HG03521 (cell line): ENCODE measurements around the gene NCR3LG1.
A peak's percentile ranks its signal among the peaks of the same experiment; 100 is the strongest.

Source experiments
- ATAC-seq: cut with Tn5 transposase; IDR thresholded peaks from one replicate; pipeline ENCODE4 v1.9.1; 2021; ENCODE audit warnings: mild to moderate bottlenecking, moderate library complexity; ENCODE audit not compliant: unreplicated experiment

Gene NCR3LG1

DNA sequence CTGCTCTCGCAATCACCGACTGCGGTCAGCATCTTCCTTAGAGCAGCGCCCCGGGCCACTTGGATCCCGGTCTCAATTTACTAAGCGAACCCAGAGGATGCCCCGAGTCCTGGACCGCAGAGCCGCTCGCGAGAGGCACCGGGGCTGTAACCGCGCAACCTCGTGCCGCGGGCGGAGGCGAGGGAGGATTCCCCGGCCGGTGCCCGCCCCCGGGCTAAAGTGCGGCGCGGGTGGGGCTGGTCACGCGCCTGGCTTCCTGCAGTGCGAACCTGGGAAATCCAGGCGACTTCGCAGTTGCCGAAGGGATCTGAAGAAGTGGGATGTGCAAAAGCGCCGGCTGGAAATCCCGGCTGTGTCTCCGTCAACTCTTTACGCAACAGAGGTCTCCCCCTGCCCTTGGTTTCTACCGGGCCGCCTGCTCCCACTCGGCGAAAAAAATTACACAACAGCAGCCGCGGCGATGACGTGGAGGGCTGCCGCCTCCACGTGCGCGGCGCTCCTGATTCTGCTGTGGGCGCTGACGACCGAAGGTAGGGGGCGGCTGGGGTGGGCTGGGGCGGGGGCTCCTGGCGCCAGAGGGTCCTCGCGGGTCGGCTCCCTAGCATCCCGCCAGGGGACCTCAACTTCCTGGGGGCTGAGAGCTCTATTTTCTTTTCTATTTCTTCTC is at the start of gene NCR3LG1:
Gene NCR3LG1, plus strand, starts transcription at position 291 of the 667 bp plus-strand sequence. Its CDS starts 170 bp downstream, at position 461.
- ATAC-seq, result no peak

- no peak for ATAC-seq
Measured at GRCh38 chr11:17313349-17314231, 38.0 kb upstream of the NCR3LG1 start.

DNA sequence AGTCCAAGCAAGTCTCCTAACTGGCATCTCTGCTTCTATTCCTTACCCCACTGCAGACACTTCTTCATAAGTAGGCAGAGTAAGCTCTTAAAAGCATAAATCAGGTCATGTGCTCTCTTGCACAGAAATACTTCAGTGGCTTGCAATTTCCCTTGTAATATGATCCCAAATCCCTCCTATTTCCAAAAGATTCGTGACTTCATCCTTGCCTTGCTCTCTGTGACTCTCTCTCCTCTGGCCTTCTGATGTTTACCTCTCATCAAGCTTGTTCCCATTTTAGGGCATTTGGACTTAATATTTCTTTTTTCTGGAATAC is 37.4 kb upstream of the NCR3LG1 start:
- no peak for ATAC-seq

DNA sequence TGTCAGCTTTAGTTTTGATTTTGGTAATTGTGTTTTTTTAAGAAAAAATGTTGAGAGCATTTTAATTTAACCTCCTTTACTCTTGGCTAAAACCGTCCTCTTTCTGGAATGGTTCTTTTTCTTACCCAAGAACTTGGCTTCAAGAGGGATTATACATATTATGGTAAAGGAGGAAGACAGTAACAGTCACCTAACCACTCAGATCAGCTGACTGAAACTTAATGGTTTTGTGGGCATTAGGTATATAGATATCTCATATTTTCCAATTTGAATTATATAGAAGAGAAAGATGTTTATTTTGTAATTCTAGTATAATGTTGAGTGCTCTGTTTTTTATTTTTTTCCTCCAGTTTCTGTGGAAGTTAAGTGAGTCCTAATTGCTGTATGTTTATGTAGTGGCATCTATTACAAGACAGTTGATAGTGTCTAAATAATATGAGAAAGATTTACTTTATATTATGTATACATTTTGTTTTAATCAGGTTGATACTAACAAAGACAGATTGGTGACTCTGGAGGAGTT is 36.6 kb upstream of the NCR3LG1 start:
- no peak for ATAC-seq

DNA sequence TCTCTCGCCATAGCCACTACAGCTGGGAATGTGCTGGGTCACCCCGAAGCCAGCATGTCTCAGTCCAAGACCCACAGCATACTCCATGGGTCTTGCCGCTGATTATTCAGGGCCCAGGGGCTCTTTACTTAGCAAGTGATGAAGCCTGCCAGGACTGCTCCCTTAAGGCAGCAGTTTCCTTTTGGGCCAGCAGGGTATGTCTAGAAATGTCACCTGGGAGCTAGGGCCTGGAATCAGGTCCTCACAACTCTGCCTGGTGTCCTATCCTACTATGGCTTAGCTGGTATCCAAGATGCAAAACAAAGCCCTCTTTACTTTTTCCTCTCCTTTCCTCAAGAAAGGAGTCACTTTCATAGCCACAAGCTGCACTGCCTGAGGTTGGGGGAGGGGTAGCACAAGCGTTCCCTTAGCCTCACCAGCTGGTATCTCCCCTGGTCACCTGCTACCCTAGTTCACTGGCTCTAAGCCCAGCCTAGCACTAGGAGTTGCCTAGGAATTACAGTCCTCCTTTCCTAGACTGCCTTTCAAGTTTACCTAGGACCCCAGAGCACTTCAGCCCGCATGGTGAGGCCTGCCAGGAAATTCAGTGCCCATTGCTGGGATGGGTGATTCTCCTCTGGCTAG is 22.6 kb upstream of the NCR3LG1 start:
- no peak for ATAC-seq

- no peak for ATAC-seq
Measured at GRCh38 chr11:17331669-17332068, 19.9 kb upstream of the NCR3LG1 start.

- no peak for ATAC-seq
Measured at GRCh38 chr11:17333799-17334586, 17.6 kb upstream of the NCR3LG1 start.

- no peak for ATAC-seq
Measured at GRCh38 chr11:17343257-17343656, 8.3 kb upstream of the NCR3LG1 start.

GRCh38 chr11:17343907-17344306 is 7.7 kb upstream of the NCR3LG1 start:
- ATAC-seq, result no peak

DNA sequence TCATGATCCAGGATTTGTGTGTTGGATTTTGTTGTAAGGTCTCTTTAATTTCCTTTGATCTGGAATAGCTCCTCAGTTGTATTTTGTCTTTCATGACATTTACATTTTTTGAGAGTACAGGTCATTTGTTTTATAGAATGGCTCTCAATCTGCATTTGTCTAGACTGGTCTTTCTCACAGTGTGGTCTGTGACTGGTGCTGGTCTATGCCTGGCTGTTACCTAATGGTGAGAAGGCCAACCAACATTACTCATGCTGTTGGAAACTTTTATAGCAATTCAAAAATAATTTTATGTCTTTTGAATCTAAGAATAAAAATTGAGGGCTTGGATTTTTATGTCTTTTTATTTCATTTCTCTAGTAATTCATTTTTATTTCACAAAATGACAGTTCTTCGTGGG is 3.9 kb upstream of the NCR3LG1 start:
- ATAC-seq, result no peak

DNA sequence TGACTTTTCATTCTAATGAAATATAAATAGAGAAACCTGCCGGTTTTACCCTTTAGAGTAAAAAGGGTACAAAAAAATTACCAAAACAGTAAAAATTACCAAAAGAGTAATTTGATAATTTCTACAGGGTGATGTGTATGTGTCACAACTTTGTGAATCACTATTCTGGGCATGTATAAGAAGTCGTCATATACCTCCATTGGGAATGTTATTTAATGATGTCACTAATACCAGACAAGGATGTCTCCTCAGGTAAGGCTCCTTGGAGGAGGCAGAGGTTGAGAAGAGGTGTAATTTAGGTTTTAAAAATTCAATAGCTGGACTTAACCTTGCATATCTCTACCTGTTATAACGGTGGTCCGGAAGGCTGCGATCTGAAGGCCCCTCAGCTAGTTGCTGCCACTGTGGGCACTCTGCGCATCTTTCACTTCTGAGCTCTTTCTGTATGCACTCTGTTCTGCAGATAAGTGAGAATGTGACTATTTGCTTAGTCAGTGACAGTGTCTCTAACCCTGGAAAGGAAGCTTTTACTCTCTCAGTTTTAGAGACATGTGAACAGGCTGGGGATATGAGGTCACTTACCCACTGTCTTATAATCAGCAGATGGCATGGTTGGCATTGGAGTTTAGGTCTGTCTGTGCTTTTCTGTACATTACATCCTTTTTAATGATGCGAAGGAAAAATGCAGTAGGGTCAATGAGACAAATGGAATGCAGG is 987 bp upstream of the NCR3LG1 start:
- ATAC-seq, result no peak

- ATAC-seq, result no peak
Measured at GRCh38 chr11:17351172-17351509, 459 bp upstream of the NCR3LG1 start.

GRCh38 chr11:17352950-17353820 is 1.6 kb downstream of the NCR3LG1 start:
- ATAC-seq, result peak; percentile 46

DNA sequence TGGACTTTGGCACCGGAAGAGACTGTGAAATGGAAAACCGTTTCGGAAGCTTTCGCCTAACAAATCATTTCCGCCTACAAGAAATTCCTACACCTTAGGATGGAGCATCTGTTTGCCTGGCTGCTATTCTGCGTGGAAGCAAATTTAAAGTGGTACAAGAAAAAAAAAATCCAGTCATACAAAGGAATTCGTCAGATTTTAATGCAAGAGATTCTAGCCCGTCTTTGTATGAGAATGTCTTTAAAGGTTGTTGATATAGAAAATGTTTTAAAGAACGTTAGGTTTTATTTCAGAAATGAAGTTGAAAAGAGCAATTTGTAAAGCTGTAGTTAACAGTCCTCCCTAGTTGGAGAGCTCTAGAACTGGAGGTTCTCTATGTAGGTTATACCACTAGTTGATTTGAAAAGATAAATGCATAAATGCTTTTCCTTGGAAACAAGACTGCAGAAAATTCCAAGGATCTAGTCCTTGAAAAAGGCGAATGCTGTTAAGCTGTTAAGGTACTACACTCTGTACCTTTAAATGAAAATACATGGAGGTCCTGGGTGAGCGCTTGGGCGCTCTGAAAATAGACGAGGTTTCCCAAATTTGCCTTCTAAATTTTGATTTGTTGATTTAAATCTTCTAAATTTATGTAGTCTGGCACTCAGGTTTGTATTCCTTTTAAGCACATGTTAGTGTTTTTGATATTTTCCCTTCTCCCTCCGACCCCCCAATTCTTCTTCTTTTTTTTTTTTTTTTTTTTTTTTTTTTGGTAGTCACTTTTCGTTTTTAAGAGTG is 2.4 kb downstream of the NCR3LG1 start:
- ATAC-seq, result no peak

DNA sequence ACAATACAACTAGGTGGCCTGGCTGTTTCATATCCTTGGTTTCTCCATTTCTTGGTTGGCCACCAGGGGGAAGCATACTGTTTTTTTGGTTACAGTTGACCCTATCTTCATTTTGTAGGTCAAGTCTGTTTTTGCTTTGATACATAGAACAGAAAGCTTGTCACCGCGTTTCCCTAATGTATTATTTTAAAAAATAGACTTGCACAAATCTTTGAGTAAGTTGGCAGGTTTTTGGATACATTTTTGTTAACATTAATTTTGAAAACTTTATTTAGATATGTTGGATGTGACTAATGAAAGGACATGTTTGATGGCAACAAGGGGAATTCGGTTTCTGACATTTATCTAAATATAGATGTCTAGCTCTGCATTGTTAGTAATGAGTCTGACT is 3.0 kb downstream of the NCR3LG1 start:
- no peak for ATAC-seq

- ATAC-seq, result no peak
Measured at GRCh38 chr11:17366495-17366894, 14.9 kb downstream of the NCR3LG1 start.

DNA sequence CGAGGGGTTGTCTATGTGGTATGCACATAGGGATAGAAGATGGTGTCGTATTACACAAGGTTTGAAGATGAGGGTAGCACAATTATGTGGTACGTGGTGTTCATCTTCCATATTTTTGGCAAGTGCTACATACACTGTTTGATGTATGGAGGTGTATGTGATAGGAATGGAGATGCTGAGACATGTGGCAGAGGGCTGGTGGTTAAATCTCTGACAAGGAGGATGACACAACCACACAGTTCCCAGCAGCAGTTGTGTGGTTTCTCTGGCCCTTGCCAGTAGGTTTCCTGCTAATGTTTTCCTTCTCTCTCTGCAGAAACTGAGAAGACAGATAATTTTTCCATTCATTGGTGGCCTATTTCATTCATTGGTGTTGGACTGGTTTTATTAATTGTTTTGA is 17.0 kb downstream of the NCR3LG1 start:
- ATAC-seq, result no peak

- ATAC-seq, result no peak
Measured at GRCh38 chr11:17369094-17369493, 17.5 kb downstream of the NCR3LG1 start.
